ENCODE results near the gene PLXNA2.

The PLXNA2 gene

DNA sequence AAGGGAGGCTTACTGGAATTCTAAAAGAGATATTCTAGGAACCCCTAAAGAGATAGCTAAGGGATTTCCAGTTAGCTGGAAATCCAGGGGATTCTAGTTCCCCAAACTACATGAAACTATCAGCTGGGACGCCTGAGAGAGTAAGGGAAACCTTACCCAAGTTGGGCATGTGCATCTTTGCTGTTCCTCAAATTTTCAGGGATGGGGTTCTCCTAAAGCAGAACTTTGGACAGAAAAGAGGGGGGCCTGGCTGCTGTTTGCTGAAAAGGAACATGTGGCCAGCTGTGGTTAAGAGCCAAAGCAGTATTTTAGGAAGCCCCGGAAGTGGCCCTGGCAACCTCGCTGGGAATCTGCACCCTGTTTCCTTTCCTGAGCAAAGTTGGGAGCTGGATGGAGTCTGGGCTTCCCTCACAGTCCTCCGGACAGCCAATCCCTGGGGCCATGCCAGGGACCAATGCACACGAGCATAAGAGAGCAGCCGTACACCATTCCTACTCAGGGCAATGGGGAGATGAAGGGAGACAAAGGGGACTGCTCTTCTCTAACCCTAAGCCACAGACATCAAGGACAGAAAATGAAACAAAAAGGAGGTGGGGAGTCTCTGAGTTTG is 154.3 kb downstream of the PLXNA2 start:
- DNase-seq (ENCODE audit: low read depth) = no peak

DNA sequence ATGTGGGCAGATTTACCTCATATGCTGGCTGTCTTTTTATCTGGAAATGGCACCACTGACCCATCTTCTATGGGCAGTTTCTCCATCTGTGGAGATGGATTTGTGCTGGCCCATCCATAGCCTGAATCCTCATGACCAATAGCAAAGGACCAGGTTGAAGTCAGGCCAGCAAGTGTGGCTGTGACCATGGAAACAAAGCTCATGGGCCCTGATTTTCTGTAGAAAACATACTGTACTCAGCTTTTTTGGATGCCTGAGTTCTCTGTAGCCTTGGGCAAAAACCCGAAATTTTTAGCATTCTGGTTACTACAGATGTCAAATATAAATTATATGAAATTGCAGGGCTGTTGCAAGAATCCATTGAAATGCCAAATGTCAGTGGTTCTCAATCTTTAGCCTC is 155.0 kb downstream of the PLXNA2 start:
- DNase-seq (ENCODE audit: low read depth) = no peak

GRCh38 chr1:208088319-208088718 is 155.9 kb downstream of the PLXNA2 start:
- DNase-seq (ENCODE audit: low read depth) = no peak

GRCh38 chr1:208085655-208086515 is 158.3 kb downstream of the PLXNA2 start:
- DNase-seq (ENCODE audit: low read depth) = no peak

DNA sequence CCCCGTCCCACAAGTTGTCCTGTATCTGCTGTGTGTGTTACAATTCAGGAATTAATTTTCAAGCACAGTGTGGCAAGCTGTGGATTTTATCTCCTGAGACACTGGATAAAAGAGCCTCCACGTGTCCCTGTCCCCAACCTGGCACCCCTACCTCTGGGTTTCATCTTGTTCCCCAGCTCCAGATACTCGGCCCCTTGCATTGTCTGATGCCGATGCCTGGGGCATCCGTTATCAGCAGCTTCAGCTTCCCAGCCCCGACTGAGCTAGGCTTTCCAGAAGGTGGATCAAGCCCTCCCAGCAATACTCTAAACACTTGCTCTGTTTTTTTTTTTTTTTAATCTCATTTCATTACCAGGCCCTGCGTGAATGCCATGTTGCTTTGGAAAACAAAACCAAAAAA is 159.4 kb downstream of the PLXNA2 start:
- DNase-seq (ENCODE audit: low read depth) = no peak

DNA sequence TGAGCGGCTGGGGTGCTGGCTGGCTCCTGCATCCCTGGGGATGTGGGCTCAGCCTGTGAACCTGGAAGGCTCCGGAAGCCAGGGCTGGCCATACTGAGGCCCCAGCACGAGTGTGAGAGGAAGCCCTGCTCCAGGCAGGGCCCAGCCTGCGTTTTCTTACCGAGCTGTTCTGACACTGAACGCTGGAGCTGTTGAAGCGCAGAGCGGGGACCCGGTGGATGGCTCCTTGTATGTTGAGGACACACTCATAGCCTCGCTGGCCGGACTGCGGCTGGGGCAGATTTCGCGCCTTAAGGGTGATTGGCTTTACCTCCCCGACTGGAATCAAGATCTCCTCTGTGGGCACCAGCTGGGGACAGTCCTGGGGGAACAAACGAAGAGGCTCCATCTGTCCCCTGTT is 160.0 kb downstream of the PLXNA2 start:
- no peak for DNase-seq (ENCODE audit: low read depth)

DNA sequence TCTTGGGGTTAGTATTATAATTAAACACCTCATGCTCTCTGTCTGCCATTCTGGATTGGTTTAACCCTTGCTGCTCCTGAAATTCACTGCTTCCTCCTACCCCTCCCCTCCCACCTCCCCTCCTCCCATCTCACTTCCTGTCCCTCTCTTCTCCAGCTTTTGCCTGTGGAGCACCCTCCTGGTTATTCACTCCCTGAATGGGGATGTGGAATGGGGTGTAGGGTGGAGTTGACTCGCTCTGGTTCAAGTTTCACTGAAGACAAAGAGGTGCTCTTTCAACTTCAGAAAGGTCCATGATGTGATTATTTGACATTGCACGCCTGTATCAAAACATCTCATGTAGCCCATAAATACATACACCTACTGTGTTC is 160.5 kb downstream of the PLXNA2 start:
- no peak for DNase-seq (ENCODE audit: low read depth)

GRCh38 chr1:208083016-208083714 is 161.0 kb downstream of the PLXNA2 start:
- DNase-seq (ENCODE audit: low read depth) = no peak

- no peak for DNase-seq (ENCODE audit: low read depth)
These were observed 162.2 kb downstream of the PLXNA2 start for GRCh38 chr1:208081972-208082371.

DNA sequence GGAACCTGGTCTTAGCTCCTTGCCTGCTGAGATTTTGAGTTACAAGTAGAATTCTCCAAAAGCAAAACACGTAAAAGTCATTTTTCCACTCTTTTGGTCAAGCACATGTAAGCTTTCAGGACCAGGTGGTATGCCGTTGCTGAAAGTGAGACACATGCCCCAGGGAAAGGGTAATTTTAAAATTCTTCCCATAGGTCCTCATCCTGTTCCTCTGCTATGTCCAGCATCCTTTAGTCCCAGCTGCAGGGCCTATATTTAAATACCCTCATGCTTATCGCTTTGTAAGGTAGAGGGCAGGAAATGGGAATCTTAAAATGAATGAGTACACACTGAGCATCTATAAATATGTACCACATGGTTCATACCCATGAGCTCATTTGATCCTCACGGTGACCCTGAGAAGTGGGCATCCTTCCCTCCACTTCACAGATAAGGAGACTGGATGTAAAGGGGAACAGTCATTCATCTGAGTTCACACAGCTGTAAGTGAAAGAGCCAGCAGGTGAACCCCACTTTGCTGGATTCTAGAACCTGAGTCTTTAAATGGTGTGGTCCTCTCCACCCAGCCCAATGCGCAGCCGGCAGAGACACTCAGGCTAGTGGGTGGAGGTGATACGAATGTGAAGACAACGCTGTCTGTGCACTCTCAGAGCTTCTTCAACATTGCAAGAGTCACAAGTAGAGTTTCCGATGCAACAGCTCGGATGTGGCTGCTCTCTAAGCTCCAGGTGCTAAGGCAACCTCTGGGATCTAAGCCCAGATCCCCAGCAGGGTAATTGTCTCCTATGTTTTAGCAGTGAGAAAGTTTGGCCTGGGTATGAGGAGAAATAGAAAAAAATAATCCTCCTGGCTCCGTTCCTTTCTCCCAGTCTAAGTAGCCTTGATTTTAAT is 163.5 kb downstream of the PLXNA2 start:
- no peak for DNase-seq (ENCODE audit: low read depth)

- DNase-seq (ENCODE audit: low read depth) = no peak
These were observed 165.0 kb downstream of the PLXNA2 start for GRCh38 chr1:208079161-208079560.

DNA sequence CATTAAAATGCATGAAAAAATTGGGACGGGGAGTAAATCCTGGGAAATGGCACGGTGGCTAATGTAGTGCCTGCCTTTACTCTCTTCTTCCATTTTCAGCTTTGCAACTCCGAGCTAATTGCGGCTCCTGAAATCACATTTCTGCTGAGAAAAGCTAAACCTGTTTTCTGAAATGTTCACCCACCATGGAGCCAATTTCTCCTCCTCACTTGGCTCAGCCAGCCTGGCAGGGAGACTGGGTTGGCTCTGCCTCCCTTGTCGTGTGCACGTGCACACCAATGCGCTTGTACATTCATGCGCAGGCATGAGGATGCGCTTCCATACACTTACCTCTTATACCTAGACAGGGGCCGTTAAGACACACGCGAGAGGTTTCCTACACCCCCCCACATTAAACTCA is 165.4 kb downstream of the PLXNA2 start:
- DNase-seq (ENCODE audit: low read depth) = no peak

GRCh38 chr1:208077232-208078075 is 166.7 kb downstream of the PLXNA2 start:
- DNase-seq (ENCODE audit: low read depth) = no peak

GRCh38 chr1:208074353-208074752 is 169.8 kb downstream of the PLXNA2 start:
- DNase-seq (ENCODE audit: low read depth) = no peak

DNA sequence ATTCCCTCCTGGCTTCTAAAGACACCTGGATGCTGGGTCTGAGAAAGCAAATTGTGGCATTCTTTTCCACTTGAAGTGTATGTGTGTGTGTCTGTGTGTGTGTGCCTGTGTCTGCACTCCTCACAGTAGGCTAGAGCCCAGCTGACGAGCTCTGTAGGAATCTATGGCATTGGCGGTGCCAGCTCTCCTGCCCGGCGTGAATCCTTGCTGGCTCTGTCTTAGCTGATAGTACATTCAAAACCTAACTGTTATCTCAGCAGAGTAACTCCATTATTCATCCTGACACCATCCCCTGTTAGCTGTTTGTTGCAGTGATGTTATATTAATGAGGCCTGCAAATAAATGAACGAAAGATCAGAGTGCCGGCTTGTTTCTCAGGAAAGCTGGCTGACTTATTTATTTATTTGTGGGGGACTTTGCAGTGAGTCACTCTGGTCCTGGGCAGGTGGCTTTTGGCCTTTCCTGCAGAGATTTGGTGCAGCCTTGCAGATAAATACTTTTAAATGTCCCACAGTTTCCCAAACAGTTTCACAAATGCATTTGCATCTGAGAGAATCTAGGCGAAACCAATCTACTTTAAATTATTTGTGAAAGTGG is 172.7 kb downstream of the PLXNA2 start:
- no peak for DNase-seq (ENCODE audit: low read depth)

- DNase-seq (ENCODE audit: low read depth) = no peak
These were observed 174.3 kb downstream of the PLXNA2 start for GRCh38 chr1:208069908-208070307.

GRCh38 chr1:208069317-208069716 is 174.9 kb downstream of the PLXNA2 start:
- DNase-seq (ENCODE audit: low read depth) = no peak

DNA sequence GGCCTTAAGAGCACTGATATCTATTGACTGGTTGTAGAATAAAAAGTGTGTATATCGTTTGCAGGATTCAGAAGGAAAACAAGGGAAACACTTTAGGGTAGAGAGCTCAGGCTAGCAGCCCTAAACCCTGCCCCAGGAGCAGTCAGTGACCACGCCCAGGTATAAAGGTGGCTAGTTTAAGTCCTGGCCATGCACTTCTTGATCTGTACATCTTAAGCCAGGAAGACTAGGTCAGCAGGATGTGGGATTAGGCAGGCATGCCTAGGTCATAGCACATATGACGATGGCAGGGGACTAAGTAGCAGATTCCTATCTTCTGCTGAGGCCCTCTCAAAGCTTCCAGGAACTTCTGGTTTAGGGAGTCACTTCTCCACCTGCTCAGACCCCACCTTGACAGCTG is 175.3 kb downstream of the PLXNA2 start:
- no peak for DNase-seq (ENCODE audit: low read depth)

DNA sequence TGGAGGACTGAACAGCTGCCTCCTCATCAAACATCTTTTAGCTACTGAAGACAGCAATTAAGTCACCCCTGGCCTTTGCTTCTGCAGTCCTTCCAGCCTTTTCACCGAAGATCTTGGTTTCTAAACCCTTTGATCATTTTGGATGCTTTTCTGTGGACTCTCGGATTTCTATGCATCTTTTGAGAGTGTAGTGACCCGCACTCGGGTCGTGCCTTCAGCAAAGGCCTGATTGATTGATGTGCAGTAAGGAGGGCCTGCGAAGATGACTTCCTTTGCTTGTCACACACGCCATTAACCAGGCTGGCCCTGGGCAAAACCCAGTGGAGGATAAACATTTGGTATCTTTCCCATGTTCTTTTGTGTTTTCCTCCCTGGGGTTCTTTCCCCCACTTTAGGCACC is 175.8 kb downstream of the PLXNA2 start:
- DNase-seq (ENCODE audit: low read depth) = no peak

DNA sequence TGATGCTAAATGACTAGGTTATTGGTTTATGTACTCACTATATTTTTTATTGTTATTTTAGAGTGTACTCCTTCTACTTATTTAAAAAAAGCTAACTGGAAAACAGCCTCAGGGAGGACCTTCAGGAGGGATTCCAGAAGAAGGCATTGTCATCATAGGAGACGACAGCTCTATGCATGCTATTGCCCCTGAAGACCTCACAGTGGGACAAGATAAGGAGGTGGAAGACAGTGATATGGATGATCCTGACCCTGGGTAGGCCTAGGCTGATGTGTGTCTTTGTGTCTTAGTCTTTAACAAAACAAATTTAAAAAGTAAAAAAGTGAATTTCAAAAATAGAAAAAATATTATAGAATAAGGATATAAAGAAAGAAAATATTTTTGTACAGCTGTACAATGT is 177.6 kb downstream of the PLXNA2 start:
- no peak for DNase-seq (ENCODE audit: low read depth)

DNA sequence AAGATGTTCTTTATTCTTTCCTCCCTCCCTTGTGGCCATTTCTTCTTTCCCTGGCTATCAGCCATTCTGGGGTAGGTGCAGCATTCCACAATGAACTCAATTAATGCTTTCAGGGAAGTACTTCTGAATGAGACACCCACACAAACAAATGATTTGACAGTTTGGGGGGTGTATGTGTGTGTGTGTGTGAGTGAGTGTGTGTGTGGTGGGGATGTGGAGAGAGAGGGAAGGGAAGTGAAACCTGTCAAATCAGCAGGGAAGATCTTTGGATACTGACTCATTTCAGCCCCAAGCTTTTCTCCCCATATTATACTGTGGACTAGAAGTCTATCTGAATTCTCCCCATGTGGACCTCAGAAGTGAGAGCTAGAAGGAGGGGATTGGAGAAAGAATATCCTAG is 178.3 kb downstream of the PLXNA2 start:
- DNase-seq (ENCODE audit: low read depth) = no peak
